C4-2B (cell line): ENCODE data around the gene GJB3.

ENCODE experiments used
- ZFX ChIP-seq: fragments of 450-650 bp; IDR thresholded peaks from 2 replicates; pipeline ENCODE4 v1.6.1; 2017
- TF ChIP-seq, protein P1 (sequence below): fragments of 450-650 bp; conservative IDR thresholded peaks from 2 replicates; pipeline ENCODE4 v1.5.1; 2017; ENCODE audit warnings: mild to moderate bottlenecking

DNA sequence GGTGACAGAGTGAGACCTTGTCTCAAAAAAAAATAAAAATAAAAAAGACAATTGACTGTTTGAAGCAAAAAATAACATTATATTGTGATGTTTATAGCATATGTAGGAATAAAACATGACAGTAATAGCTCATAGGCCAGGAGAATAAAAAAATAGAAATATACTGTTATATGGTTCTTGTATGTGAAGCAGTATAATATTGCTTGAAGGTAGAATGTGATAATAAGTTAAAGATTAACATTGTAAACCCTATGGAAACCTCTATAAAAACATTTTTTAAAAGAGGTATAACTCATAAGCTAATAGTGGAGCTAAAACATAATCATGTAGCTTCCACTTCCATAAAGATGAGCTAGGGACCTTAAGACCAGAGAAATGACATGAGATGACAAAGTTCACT is 35.3 kb downstream of the GJB3 start:
- TF ChIP-seq, protein P1, sequence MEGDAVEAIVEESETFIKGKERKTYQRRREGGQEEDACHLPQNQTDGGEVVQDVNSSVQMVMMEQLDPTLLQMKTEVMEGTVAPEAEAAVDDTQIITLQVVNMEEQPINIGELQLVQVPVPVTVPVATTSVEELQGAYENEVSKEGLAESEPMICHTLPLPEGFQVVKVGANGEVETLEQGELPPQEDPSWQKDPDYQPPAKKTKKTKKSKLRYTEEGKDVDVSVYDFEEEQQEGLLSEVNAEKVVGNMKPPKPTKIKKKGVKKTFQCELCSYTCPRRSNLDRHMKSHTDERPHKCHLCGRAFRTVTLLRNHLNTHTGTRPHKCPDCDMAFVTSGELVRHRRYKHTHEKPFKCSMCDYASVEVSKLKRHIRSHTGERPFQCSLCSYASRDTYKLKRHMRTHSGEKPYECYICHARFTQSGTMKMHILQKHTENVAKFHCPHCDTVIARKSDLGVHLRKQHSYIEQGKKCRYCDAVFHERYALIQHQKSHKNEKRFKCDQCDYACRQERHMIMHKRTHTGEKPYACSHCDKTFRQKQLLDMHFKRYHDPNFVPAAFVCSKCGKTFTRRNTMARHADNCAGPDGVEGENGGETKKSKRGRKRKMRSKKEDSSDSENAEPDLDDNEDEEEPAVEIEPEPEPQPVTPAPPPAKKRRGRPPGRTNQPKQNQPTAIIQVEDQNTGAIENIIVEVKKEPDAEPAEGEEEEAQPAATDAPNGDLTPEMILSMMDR: no peak
- TF ChIP-seq ZFX: no peak
